HG02840 (cell line): ENCODE results near the gene SDR39U1.

Experiments used
- ATAC-seq: cut with Tn5 transposase; IDR thresholded peaks from one replicate; pipeline ENCODE4 v1.9.1; 2021; ENCODE audit warnings: mild to moderate bottlenecking, moderate library complexity, moderate number of reproducible peaks; ENCODE audit not compliant: unreplicated experiment, low FRiP score

SDR39U1 gene

DNA sequence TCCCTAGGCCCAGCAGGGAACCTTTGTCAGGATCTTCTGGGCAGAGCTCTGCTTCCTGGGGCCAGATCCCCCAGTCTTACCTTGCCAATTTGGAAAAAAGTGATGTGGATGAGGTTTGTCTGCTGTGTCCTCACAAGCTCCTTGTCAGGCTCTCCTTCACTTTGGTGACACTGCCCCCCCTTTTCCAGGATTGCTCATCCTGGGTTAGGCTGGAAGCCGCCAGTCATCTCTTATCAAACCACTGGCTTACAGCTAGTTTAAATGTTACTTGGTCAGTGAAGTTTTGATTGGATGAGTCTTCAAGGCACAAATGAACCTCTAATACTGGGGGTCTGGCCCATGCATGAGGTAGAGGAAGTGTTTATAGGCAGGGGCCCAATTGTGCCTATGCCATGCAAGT, 28.5 kb downstream of the SDR39U1 start:
- no peak for ATAC-seq

DNA sequence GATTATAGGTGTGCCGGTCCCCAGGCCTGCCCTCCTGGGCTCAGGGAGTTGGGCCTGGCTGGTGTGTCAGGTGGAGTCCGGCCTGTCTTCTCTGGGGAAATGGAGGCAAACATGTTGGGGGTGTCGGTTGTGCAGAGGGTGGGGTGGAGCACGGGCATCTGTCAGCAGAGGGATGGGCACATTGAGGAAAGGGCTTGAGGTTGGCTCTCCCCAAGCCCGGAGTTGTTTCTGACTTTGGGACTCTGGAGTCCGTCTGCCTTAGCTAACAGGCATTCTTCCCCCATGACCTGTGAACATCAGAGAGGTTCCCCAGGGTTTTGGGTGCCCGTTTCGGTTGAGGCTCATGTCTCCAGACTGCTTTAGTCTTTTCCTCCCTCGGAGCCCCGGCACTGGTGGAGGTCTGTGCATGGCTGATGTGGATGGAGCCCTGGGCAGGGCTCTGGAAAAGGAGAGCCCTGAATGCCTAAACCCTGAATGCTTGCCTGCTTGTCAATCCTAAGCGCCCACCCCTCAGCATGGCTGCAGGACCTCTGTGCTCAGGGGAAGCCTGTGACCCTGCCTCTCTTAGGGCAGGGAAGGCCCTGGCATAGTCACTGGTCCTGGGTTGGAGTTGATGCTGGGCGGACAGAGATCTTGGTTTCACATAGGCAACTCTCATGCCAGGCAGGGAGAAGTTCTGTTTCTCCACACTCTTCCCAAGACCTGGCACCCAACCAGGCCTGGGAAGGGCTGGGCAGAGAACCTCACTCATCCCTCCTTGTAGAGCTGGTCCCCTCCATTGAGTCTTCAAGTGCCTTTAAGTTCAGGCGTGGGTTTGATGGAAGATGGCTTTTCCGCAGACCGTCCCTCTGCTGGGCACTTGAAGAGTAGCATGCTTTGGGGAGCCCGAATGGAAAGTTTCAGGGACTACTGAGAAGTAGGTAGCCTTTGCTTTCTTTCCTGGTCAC, 30.9 kb downstream of the SDR39U1 start:
- no peak for ATAC-seq

DNA sequence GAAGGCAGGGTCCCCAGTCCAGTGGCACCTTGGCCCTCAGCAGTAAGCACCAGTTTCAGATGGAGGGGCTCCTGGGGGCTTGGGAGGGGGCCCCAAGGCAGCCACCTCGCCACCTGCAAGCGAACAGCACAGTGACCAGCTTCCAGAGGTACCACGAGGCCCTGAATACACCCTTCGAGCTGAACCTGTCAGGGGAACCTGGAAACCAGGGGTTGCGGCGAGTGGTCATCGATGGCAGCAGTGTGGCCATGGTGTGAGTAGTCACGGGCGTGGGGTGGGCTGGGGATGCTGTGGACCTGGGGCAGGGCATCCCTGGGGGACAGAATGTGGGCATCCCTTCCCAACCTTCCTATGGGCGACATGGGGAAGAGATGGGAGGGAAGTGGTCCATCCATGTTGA, 32.6 kb downstream of the SDR39U1 start:
- no peak for ATAC-seq

DNA sequence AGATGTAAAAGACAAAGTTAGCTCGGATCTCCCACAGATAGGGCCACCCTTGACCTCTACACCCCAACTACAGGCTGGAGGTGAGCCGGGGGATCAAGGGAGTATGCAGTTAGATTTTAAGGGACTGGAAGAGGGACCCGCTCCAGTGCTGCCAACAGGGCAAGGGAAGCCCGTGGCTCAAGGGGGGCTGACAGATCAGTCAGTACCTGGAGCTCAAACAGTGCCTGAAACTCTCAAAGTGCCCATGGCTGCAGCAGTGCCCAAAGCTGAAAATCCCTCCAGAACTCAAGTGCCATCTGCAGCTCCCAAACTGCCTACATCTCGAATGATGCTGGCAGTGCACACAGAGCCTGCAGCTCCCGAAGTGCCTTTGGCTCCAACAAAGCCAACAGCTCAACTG, 33.4 kb downstream of the SDR39U1 start:
- ATAC-seq = no peak

DNA sequence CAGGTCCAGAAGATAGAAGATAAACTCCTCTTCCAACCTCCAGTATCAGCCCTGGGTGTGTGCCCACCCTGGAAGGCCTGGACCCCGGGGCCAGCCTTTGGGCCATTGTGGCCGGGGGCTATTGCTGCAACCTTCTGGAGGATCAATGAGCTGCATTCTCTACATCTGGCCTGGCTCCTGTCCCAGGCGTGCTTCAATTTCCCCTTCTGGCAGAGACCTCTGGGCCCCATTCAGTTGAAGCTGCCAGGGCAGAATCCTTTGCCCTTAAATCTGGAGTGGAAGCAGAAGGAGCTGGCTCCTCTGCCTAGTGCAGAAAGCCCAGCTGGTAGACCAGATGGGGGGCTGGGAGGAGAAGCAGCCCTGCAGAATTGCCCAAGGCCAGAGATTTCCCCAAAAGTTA, 33.8 kb downstream of the SDR39U1 start:
- ATAC-seq = no peak

DNA sequence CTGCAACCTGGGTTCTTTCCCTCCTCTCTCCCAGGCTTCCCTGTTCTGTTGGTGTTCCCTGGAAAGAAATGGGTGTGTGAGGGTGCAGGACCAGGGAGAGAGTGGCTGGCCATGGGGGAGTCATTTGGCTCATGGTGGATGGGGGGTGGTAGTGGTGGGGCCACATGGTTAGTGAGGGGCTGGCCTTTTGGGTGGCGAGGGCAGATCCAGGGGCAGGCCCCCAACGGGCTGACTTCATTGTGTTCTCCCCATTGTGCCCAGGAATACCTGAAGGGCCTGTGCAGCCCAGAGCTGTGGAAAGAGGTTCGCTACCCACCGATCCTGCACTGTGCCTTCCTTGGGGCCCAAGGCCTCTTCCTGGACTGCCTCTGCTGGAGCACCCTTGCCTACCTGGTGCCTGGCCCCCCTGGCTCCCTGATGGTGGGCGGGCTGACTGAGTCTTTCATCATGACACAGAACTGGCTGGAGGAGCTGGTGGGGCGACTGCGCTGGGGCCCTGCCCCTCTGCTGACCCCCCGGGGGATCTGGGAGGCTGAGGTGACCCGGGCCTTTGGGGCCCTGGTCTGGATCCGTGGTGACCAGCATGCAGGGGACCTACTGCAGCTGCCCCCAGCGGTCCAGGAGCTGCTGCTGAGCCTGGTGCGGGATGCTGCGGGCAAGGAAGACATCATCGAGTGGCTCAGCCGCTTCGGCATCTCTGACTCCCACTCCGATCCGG, 34.8 kb downstream of the SDR39U1 start:
- no peak for ATAC-seq

DNA sequence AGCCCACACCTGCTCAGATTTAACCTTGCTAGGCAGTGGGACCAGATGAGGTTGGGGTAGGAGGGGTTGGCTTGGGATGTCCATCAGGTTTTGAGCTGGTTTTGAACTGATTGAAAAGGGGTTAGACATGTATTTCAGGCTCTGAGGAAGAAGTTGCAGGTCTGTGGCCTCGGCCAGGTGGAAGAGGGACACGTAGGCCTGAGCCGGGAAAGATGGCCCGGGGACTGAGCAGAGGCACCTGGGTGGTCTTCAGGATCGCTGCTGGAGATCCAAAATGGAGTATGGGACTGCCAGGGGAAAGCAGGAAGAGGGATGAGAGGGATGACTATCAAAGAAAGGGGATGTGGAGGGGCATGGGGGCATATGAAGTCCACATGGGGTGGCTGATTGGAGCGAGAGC, 36.2 kb downstream of the SDR39U1 start:
- ATAC-seq = no peak

DNA sequence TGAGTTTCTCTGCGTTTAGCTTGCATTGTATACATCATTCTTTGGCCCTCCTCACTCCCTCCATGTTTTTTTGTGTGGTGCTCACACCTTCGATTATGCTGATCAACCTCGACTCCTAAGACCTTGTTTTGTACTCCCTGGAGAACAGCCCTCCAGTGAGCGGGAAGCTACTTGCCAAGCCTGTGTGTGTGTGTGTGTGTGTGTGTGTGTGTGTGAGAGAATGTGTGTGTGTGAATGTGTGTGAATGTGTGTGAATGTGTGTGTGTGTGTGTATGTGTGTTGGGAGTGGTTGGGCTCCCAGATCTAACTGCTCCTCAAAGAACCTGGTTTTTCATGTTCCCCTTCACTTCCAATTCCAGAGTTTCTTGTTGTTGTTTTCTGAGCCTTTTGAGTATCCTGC, 37.8 kb downstream of the SDR39U1 start:
- ATAC-seq = no peak

DNA sequence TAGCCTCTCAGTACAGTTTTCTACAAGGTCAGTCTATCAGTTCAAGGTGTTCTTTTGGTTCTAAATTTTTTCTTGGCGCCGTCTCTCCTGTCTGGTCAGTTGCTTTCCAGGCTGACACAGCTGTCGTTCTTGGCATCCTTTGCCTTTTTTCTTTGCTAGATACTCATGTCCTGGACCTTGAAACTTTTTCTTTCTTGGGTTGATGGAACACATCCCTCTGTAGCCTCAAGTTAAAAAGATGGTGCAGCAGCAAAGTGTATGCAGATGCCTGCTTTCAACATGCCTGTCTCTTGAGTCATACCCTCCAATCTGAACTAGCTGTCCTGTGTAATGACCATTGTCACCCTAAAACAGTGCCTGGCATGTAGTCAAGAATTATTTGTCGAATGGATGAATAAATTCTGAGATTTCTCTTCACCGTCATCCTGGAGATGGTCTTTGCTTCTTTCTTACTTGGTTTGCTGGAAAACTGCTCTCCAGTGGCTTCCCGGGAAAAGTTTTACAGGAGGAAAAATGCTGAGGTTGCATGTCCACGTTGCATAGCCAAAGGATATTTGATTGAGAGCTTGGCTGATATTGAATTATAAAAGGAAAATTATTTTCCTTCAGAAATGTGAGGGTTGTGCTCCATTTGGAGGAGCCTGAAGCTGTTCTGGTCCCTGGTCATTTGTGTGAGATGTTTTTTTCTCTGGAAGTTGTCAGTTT, 39.1 kb downstream of the SDR39U1 start:
- ATAC-seq = no peak

DNA sequence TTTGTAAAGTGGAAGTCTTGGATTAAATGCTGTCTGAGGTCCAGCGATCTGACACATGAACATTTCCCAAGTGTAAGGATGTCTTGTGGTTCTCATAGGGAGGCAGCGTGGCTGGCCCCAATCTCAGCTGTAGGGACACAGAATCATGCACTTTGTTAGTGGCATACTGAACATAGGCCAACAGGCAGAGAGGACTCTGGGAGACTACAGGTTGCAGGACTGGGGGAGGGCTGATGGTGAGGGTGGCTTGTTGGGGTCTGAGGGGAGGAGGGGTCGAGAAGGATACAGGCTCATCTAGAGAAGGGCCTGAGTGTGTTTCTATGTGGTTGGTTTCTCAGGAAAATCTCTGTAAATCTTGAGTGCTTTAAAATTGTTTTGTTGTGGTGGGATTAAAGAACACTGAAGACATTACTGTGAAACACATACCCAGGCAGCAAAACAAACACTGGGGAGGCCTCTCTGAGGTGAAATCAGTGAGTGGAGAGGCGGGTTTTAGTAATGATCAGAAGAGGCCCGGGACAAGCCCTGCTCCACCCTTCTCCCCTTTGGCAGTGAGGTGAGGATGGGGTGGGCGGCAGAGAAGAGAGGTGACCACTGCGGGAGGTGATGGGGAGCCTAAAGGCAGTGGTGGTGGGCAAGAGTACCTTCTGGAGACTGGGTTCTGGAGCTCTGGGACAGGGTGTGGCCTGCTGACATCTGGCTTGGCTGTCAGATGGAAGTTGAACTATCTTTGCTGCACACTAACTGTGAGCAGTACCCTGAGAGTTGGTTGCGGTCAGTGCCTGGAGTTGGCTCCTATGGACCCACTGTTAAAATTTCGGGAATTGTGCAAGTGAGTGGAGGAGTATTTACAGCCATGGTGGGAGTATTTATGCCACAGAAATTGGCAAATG, 40.5 kb downstream of the SDR39U1 start:
- ATAC-seq = no peak

DNA sequence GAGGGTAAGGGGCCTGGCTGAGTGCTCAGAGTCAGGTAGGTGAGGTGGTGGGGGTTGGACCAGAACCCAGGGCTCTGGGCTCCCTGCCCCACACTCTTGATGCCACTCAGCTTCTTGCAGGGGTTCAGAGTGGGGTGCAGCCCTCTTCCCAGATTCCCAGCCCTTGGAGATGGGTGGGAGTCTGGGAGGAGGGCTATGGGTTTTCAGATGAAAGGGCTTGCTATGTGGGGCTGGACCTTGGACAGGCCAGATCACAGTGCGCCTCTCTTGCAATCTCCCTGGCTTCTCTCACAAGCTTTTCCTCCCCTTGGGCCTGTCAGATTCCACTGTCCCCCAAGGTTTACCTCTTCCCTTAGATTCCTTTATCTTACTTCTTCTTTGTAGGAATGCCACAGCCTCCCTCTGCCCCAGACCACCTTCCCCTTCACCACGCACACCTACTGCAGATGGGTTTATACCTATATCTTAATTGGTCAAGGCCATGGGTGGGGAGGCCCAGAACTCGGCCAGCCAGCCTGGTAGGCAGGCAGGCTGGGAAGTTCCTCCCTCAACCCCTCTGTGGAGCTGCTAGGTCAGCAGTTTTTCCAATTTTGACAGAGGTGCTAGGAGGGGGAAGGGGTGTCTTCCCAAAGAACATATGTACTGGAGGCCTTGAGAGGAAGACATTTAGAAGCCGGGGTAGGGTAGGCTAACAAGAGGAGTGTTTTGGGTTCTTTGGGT, 42.4 kb downstream of the SDR39U1 start:
- no peak for ATAC-seq

DNA sequence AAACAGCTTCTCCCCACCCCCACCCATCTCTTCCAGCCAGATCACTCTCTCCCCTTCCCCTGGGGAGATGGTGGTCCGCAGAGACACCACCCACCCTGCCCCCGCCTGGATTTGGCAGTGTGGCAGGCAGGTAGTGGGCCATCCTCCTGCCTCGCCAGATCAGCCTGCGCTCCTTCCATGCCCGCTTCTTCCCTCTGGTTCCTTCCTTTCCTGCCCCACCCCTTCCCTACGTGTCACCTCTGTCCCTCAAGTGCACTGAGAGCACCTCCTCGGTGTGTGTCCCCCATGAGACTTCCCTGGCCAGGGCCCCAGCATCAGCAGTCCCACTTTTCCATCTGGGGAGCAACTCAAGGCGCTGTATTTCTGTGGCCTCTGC, 43.1 kb downstream of the SDR39U1 start:
- no peak for ATAC-seq

DNA sequence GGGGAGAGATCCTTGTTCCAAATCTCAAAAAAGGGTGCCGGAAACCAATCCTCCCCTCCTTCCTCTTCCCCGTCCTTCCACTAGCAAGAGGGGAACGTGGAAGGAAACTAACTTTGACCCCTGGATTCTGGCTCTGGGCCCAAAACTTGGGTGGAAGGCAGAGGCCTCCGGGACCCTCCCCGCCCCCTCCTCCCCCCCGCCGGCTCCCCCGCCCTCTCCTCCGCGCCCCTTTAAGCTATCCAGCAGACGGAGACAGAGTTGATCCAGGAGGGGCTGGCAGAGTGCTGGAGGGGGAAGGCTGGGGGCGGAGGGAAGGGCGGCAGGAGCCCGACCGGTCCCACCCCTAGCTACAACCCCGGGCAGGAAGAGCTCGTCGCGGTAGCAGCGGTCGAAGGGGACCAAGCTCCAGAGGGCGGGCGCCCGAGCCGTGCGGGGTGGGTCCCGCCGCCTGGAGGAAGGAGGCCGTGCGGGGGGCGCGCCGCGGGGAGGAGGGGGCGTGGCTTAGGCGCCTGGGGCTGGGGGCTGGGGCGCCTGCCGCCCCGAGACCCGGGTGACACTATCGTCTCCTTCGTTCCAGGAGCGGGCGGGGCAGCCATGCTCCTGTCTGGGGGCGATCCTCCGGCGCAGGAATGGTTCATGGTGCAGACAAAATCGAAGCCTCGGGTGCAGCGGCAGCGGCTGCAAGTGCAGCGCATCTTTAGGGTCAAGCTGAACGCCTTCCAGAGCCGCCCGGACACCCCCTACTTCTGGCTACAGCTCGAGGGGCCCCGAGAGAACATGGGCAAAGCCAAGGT, 43.7 kb downstream of the SDR39U1 start, which contains the start of gene NYNRIN:
NYNRIN (plus strand) TSS at position 351 of the 794 bp plus-strand sequence; CDS start at position 595, 244 bp downstream.
- ATAC-seq = no peak

DNA sequence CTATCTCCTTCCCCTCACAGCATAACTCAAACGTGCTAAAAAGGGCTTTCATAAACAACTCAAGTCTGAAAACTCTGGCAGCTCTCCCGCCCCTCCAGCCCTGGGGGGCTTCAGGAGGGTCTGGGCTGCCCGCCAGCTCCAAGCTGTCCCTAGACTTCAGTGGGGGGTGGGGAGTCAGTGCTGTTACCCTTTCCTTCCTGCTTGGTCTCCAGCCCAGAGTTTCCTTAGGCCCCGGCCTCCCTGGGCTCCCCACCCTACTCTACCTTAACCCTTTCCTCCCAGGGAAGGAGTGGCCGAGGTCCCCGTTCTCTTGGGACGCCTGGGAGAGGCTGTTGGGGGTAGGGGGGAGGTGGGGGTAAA, 44.3 kb downstream of the SDR39U1 start:
- ATAC-seq = no peak

DNA sequence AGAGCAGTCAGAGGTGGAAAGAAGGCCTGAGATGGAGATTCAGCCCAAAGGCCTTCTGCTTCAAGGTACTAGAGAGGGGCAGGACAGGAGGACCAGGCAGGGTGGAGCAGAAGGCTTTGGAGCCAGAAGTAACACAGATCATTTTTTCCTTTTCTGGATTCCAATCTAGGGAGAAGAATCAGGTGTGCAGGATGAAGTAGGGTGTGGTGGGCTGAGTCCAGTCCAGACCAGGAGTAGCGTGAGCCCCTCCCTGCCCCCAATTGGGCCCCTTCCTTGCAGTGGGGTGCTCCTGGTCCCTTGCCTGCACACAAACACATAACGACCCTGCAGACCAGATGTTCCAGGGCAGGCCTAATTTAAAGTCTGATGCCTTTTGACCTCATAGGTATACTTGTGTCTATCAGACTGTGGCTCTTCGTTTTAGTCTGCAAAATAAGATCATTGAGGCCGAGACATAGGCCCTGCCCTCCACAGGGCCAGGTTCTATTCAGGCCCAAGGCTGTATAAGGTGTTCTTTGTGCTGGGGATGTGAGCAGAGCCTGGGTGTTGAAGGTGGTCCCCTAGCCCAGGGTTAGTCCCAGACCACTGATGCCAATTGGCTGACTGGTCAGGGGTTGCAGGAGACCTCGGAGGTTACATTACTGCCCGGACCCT, 44.8 kb downstream of the SDR39U1 start:
- ATAC-seq = no peak

DNA sequence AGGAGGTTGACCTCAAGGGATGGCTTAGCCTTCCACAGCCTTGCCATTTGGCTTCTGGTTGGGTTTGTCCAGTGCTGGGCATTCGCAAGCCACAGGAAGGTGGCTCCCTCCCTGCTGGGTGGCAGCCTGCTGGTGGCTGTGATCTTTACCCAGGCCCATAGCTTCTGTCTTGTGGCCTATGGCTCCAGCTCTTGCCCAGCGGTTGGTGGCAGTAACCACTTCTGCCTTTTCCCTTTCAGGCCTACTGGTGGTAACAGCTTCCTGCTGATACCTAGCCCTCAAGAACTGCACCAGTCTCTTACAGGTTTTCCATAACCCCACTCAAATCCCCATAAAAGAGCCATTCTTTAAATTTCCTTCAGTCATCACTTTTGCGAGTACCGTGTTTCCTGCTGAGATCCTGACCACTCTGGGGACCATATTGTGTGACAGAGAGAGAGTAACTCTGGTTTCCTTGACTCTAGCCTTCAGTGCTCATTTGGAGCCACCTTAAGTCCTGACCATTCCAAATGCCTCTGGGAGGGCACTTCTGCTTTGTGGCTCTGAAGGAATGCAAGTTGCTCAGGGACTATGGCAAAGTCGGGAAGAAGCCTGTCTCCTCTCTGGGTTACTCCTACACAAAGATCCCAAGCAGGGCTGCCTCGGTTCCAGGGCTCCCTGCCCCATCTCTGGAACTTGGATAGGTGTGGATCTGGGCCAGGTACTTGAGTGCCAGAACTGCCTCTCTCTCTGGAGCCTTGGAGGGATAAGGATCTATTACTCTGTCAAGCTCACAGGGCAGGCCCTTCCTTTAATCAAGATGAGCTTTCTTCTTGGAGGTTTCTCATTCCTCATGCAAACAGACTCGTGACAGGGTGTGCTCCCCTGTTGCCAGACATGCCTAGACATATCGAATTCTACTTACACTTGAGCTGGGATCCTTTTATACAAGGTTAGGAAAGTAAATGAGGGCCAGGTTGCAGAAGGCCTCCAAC, 46.7 kb downstream of the SDR39U1 start:
- ATAC-seq = no peak

DNA sequence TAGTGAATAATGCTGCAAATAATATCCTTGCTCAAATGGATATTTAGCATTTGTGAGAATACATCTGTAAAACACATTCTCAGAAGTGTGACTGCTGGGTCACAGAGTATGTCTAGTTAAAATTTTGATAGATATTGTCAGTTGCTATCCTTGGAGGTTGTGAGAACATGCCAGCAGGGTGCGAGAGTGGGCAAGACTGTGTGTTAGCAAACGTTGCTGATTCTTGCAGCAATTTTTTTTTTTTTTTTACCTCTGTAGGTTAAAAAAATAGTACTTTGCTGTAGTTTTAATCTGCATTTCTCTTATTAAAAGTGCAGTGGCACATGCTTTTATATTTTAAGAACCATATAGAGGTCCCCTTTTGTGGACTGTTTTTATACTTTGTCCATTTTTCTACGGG, 48.3 kb downstream of the SDR39U1 start:
- no peak for ATAC-seq
